ENCODE results near the gene CDO1. TPM values are rescaled to one million over a fixed set of nuclear protein-coding genes. Genes with fewer than 3 reads are reported as not detected.

CDO1 gene
- total RNA-seq (2021; fragmentation: NEBNext Ultra II Directional; extraction: Animal tissue kit (Norgen Biotek cat#: 25700)) (25.4 and 26.1 TPM in 2 replicates), polyA plus RNA-seq (2011; rRNA removed) (29.5 and 47.1 TPM in 2 replicates), polyA minus RNA-seq (2011; rRNA and poly(A)+ RNA removed) (16.6 and 23.0 TPM in 2 replicates)
- polyA plus RNA-seq (2011; cell fraction: cytosol; rRNA removed) = 41.9 TPM
- polyA plus RNA-seq (2011; cell fraction: nucleus; rRNA removed) = 46.2 TPM
- polyA plus RNA-seq (2012, experiment 1 of 2) = 20.2 to 26.1 TPM (median 21.1 TPM) in 4 replicates
- 2.6 TPM for polyA plus RNA-seq (2012, experiment 2 of 2)
- 15.1 TPM for polyA plus RNA-seq (2013, experiment 1 of 2)
- 12.5 TPM for polyA plus RNA-seq (2013, experiment 2 of 2)
- polyA minus RNA-seq (2011; cell fraction: cytosol; rRNA and poly(A)+ RNA removed) = 29.2 TPM
- polyA minus RNA-seq (2011; cell fraction: nucleus; rRNA and poly(A)+ RNA removed) = 30.5 TPM
- long read RNA-seq, experiment 1, transcript CDO1-201 (5 exons, 1,860 nt) = major isoform, 30 of 41 reads
- long read RNA-seq, experiment 1, partial matches to known transcripts = 4 of 41 reads
- long read RNA-seq, experiment 1, other reads (novel, unspliced or antisense) = 7 of 41 reads
- long read RNA-seq, experiment 2, transcript CDO1-201 (5 exons, 1,860 nt) = major isoform, 62 of 64 reads
- long read RNA-seq, experiment 2, partial matches to known transcripts = 0 of 64 reads
- long read RNA-seq, experiment 2, other reads (novel, unspliced or antisense) = 2 of 64 reads

DNA sequence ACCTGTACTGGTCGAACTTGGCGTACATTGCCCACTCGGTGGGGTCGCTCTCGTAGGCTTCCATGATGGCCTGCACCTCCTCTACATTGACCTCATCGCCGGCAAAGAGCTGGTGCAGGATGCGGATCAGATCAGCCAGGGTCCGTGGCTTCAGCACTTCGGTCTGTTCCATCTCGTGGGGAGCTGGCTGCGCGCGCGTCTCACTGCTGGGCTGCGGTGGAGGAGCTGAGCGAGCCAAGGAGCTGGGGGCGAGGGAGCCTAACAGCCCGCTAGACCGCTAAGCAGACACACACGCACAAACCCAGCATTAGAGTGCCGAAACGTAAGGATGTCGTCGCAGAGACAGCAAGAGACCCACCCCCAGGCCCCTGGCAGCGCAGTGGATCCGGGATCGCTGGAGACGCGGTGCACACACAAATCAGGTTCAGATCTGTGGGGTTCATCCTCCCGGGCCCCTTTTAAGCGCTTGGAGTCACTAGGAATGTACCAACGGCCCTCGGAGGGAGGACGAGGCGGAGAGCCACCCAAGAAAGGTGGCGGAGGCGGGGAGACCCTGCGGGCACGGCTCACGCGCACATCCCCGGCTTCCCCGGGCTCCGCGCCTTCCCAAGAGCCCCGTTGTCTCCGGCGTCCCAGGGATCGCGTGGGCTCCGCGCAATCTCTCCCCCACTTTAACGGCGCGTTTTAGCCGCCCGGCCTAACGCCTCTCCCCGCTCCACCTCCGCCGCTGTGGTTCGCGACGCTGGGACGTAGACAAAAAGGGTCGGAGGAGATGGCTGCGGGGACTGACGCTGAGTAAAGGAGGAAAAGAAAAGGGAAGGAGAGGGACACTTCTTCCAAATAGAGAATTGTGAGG lies at the start of gene CDO1:
Gene CDO1, minus strand, starts transcription at position 434 of the 856 bp plus-strand sequence. Its CDS starts 262 bp downstream, at position 172.
- H3K4me3 ChIP-seq (ENCODE audit: extremely low read depth in 1 of 4, insufficient read depth in 2 of 4, low read depth in 3 of 4, low read length in 4 of 4) = peak within 1 kb of the TSS; percentile 70 to 82 (median 72)
- H3K27ac ChIP-seq (ENCODE audit: low read depth, low read length) = peak within 1 kb of the TSS; percentile 72
- peak within 1 kb of the TSS; percentile 80 to 94 (median 83) for H3K9ac ChIP-seq (replicated peaks in 1 of 4; ENCODE audit: extremely low read depth in 1 of 4, low read depth in 3 of 4, low read length in 3 of 4)
- H3K18ac ChIP-seq (ENCODE audit: extremely low read depth, low read length) = peak within 1 kb of the TSS; percentile 89
- H3K14ac ChIP-seq (ENCODE audit: insufficient read length) = no peak within 1 kb of the TSS
- no peak within 1 kb of the TSS for H2BK20ac ChIP-seq (ENCODE audit: low read length)
- H3K23ac ChIP-seq (ENCODE audit: insufficient read length) = no peak within 1 kb of the TSS
- CTCF ChIA-PET (ENCODE audit: partially characterized antibody) = interaction anchor here (0.9 to 4.0 kb wide), 6 partner anchors 15 to 186 kb away, joined by 4 to 14 read pairs (median 6); partner anchors contain the start of gene ATG12
- peak within 1 kb of the TSS; percentile 13 for H3K4ac ChIP-seq (replicated peaks; ENCODE audit: insufficient read length, low read depth, low read length)
- H3K36me3 ChIP-seq (ENCODE audit: control insufficient read depth in 2 of 4, insufficient read depth in 4 of 4, low read length in 3 of 4) = peaks cover 0 to 3% (median 0%) of the 10 kb centered on the region in 4 experiments; a peak in 2 of 8 replicates
- H2BK5ac ChIP-seq (ENCODE audit: low read depth, low read length) = peak within 1 kb of the TSS; percentile 57; the same call in 1 of the 2 replicates
- peak within 1 kb of the TSS; percentile 92 for H4K91ac ChIP-seq (replicated peaks; ENCODE audit: insufficient read length, low read length)
- H4K8ac ChIP-seq (ENCODE audit: extremely low read depth, insufficient read depth, low read length) = peak within 1 kb of the TSS; percentile 96
- no peak within 1 kb of the TSS for H2AK5ac ChIP-seq (ENCODE audit: low read depth, low read length)
- H3K4me2 ChIP-seq (ENCODE audit: insufficient read depth in 1 of 2, low read depth in 2 of 2, low read length in 2 of 2) = peak within 1 kb of the TSS; percentile 78 to 99
- H2AFZ ChIP-seq (ENCODE audit: low read length) = peak within 1 kb of the TSS; percentile 88
- peak within 1 kb of the TSS; percentile 90; the same call in 1 of the 2 replicates for H2BK12ac ChIP-seq (ENCODE audit: low read depth, low read length)
- peaks cover 11% of the 10 kb centered on the region for H3K23me2 ChIP-seq (ENCODE audit: low read depth, low read length)
- DNase-seq (ENCODE audit: low read depth in 1 of 2, low spot score in 2 of 2) (peak; percentile 41 to 84), FAIRE-seq (no peak)
- H2BK15ac ChIP-seq (ENCODE audit: low read length) = peak within 1 kb of the TSS; percentile 0; the same call in 1 of the 2 replicates
- WGBS, 2 experiments (ENCODE audit: extremely low coverage in 1 of 2, insufficient coverage in 1 of 2, insufficient read length in 1 of 2, insufficient replicate concordance in 2 of 2, low coverage in 1 of 2, low lambda C conversion rate in 2 of 2, missing lambda C conversion rate in 1 of 2) = 1% methylated on average over 66 of the region's 69 CpGs; no CpG with 5 or more reads in 1 of the 2 experiments
- H4K20me1 ChIP-seq (replicated peaks in 1 of 2; ENCODE audit: control insufficient read depth in 1 of 2, insufficient read depth in 2 of 2, low read length in 2 of 2) = peaks cover 0 to 3% of the 10 kb centered on the region in 2 experiments
- H3K56ac ChIP-seq (replicated peaks; ENCODE audit: insufficient read length, low read depth, low read length) = peak within 1 kb of the TSS; percentile 91
- H4K5ac ChIP-seq (ENCODE audit: insufficient read length, low read depth, low read length) = peak within 1 kb of the TSS; percentile 54
- H3K4me1 ChIP-seq (replicated peaks in 1 of 4; ENCODE audit: control insufficient read depth in 3 of 4, insufficient read depth in 4 of 4, low read length in 3 of 4) = peaks cover 0 to 5% (median 1%) of the 10 kb centered on the region in 4 experiments; a peak in 5 of 7 replicates
- peaks cover 0 to 3% of the 10 kb centered on the region in 2 experiments; a peak in 1 of 4 replicates for H3K79me2 ChIP-seq (ENCODE audit: control insufficient read depth in 1 of 2, insufficient read depth in 2 of 2, low read length in 2 of 2)
- POLR2A ChIA-PET (ENCODE audit: partially characterized antibody) = interaction anchor here (0.6 to 1.8 kb wide), 11 partner anchors 10 to 447 kb away, joined by 3 to 11 read pairs (median 4); partner anchors contain the start of genes AP3S1 and ATG12
- H2BK120ac ChIP-seq (replicated peaks; ENCODE audit: low read depth, low read length) = peak within 1 kb of the TSS; percentile 48
- peaks cover 0 to 22% (median 12%) of the 10 kb centered on the region in 4 experiments; a peak in 6 of 7 replicates for H3K27me3 ChIP-seq (replicated peaks in 1 of 4; ENCODE audit: control insufficient read depth in 3 of 4, extremely low read depth in 1 of 4, insufficient read depth in 3 of 4, low read length in 3 of 4)
- no peaks in the 10 kb centered on the region for H3K9me3 ChIP-seq (ENCODE audit: insufficient read depth in 2 of 2, low read depth in 1 of 2, low read length in 1 of 2)
- no peaks in the 10 kb centered on the region; the same call in 1 of the 2 replicates for H3K79me1 ChIP-seq (ENCODE audit: low read depth, low read length)
- peak; percentile 79 for TF ChIP-seq CREB1 (IDR thresholded peaks at IDR 0.05)
- peak; percentile 89 for TF ChIP-seq TBP (IDR thresholded peaks at IDR 0.05; ENCODE audit: low read depth, low read length)
- TF ChIP-seq TAF1 (IDR thresholded peaks at IDR 0.05; ENCODE audit: low read depth, low read length) = peak; percentile 92
- TF ChIP-seq BCL11A (IDR thresholded peaks at IDR 0.05; ENCODE audit: low read depth in 2 of 2, low read length in 2 of 2) = no peak
- TF ChIP-seq, protein P1, sequence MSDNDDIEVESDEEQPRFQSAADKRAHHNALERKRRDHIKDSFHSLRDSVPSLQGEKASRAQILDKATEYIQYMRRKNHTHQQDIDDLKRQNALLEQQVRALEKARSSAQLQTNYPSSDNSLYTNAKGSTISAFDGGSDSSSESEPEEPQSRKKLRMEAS (IDR thresholded peaks at IDR 0.05) = 0 out of 2 replicates have a peak, but pooled peaks have one; percentile 2
- peak; percentile 84 for TF ChIP-seq ASH2L (IDR thresholded peaks at IDR 0.05; ENCODE audit: low read length)
- no peak for TF ChIP-seq CBX5 (IDR thresholded peaks at IDR 0.05; ENCODE audit: low read depth, low read length)
- no peak for TF ChIP-seq TEAD4 (IDR thresholded peaks at IDR 0.05; ENCODE audit: low read depth, low read length)
